Suprapubic skin (tissue), 4 donors: ENCODE results near the gene PCDHGC4. TPM values are rescaled to one million over a fixed set of nuclear protein-coding genes. Genes with fewer than 3 reads are reported as not detected.

ENCODE experiments used
- DNase-seq, 2 donors: peaks; one replicate each; pipeline ENCODE4 v3.0.0-alpha.2; 2019; ENCODE audit warnings: low spot score in 2 of 2
- H3K27ac ChIP-seq: fragments of 200-600 bp; sonication (generic); one replicate; pipeline ENCODE4 v1.5.1; 2019
- H3K27me3 ChIP-seq: fragments of 200-600 bp; sonication (generic); one replicate; pipeline ENCODE4 v1.5.1; 2019
- H3K36me3 ChIP-seq: fragments of 200-600 bp; sonication (generic); one replicate; pipeline ENCODE4 v1.5.1; 2019
- H3K4me1 ChIP-seq: fragments of 200-600 bp; sonication (generic); one replicate; pipeline ENCODE4 v1.5.1; 2019
- H3K4me3 ChIP-seq: fragments of 200-600 bp; sonication (generic); one replicate; pipeline ENCODE4 v1.5.1; 2019; ENCODE audit warnings: mild to moderate bottlenecking
- H3K9me3 ChIP-seq: fragments of 200-600 bp; sonication (generic); one replicate; pipeline ENCODE4 v1.5.1; 2019
- EP300 ChIP-seq: sonication (generic); formaldehyde crosslinking; IDR thresholded peaks from one replicate; pipeline ENCODE4 v1.6.1; 2017; ENCODE audit warnings: antibody characterized with exemption
- POLR2A ChIP-seq, 2 donors: fragments of 450-650 bp; IDR thresholded peaks; one replicate each; pipeline ENCODE4 v1.6.1; 2017; ENCODE audit warnings: antibody characterized with exemption in 2 of 2, mild to moderate bottlenecking in 2 of 2, moderate library complexity in 2 of 2
- POLR2AphosphoS5 ChIP-seq, 3 donors: sonication (generic); formaldehyde crosslinking; IDR thresholded peaks; one replicate each; pipeline ENCODE4 v1.6.1; 2017; ENCODE audit warnings: antibody characterized with exemption in 3 of 3
- WGBS: methylation state at CpG from one replicate; pipeline ENCODE4 v1.1.5; 2018; 5-methylcytosine and 5-hydroxymethylcytosine counted together
- total RNA-seq, 4 donors: library from RNA; depleted of rRNA; stranded (reverse); fragments of >200 nt; gene quantifications; one replicate each; pipeline ENCODE4 v1.1.0, GENCODE V29; 2016
- TF ChIP-seq, protein P1 (sequence below), 2 donors: fragments of 200-600 bp in 1 of 2; fragments of 450-650 bp in 1 of 2; sonication (generic) in 1 of 2; IDR thresholded peaks; one replicate each; pipeline ENCODE4 v1.5.1; 2016 to 2019; ENCODE audit warnings: antibody characterized with exemption in 2 of 2, mild to moderate bottlenecking in 1 of 2, moderate library complexity in 1 of 2

The PCDHGC4 gene
- total RNA-seq, 4 donors from 2014 or later: 2.7 to 30.6 (median 15.0) TPM

DNA sequence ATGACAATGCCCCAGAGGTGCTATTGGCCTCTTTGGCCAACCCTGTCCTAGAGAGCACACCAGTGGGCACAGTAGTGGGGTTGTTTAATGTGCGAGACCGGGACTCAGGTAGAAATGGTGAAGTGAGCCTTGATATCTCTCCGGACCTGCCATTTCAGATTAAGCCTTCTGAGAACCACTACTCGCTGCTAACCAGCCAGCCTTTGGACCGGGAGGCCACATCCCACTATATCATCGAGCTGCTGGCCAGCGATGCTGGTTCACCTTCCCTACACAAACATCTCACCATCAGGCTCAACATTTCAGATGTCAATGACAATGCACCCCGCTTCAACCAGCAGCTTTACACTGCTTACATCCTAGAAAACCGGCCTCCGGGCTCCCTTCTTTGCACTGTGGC lies 5.4 kb downstream of the PCDHGC4 start:
- H3K4me1 ChIP-seq: peaks cover 33% of the 10 kb centered on the region
- no peak for DNase-seq
- H3K27ac ChIP-seq: no peak overlapping the region
- H3K36me3 ChIP-seq: peaks cover 33% of the 10 kb centered on the region
- TF ChIP-seq EP300 (no peak), POLR2AphosphoS5 (IDR thresholded peaks at IDR 0.05) (no peak), POLR2A (IDR thresholded peaks at IDR 0.05) (no peak)
- TF ChIP-seq, protein P1, sequence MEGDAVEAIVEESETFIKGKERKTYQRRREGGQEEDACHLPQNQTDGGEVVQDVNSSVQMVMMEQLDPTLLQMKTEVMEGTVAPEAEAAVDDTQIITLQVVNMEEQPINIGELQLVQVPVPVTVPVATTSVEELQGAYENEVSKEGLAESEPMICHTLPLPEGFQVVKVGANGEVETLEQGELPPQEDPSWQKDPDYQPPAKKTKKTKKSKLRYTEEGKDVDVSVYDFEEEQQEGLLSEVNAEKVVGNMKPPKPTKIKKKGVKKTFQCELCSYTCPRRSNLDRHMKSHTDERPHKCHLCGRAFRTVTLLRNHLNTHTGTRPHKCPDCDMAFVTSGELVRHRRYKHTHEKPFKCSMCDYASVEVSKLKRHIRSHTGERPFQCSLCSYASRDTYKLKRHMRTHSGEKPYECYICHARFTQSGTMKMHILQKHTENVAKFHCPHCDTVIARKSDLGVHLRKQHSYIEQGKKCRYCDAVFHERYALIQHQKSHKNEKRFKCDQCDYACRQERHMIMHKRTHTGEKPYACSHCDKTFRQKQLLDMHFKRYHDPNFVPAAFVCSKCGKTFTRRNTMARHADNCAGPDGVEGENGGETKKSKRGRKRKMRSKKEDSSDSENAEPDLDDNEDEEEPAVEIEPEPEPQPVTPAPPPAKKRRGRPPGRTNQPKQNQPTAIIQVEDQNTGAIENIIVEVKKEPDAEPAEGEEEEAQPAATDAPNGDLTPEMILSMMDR (IDR thresholded peaks at IDR 0.05): no peak
- 97% methylated on average over 10 of the region's 10 CpGs for WGBS
- H3K9me3 ChIP-seq: no peaks in the 10 kb centered on the region
- peaks cover 4% of the 10 kb centered on the region for H3K27me3 ChIP-seq
- H3K4me3 ChIP-seq: no peak overlapping the region

DNA sequence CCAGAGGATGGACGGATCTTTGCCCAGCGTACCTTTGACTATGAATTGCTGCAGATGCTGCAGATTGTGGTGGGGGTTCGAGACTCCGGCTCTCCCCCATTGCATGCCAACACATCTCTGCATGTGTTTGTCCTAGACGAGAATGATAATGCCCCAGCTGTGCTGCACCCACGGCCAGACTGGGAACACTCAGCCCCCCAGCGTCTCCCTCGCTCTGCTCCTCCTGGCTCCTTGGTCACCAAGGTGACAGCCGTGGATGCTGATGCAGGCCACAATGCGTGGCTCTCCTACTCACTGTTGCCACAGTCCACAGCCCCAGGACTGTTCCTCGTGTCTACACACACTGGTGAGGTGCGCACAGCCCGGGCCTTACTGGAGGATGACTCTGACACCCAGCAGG lies 5.9 kb downstream of the PCDHGC4 start:
- H3K9me3 ChIP-seq: no peaks in the 10 kb centered on the region
- WGBS: 95% methylated on average over 7 of the region's 13 CpGs
- peaks cover 30% of the 10 kb centered on the region for H3K4me1 ChIP-seq
- DNase-seq: no peak
- no peak overlapping the region for H3K4me3 ChIP-seq
- H3K27me3 ChIP-seq: peaks cover 4% of the 10 kb centered on the region
- H3K27ac ChIP-seq: no peak overlapping the region
- peaks cover 35% of the 10 kb centered on the region for H3K36me3 ChIP-seq
- TF ChIP-seq EP300: no peak

DNA sequence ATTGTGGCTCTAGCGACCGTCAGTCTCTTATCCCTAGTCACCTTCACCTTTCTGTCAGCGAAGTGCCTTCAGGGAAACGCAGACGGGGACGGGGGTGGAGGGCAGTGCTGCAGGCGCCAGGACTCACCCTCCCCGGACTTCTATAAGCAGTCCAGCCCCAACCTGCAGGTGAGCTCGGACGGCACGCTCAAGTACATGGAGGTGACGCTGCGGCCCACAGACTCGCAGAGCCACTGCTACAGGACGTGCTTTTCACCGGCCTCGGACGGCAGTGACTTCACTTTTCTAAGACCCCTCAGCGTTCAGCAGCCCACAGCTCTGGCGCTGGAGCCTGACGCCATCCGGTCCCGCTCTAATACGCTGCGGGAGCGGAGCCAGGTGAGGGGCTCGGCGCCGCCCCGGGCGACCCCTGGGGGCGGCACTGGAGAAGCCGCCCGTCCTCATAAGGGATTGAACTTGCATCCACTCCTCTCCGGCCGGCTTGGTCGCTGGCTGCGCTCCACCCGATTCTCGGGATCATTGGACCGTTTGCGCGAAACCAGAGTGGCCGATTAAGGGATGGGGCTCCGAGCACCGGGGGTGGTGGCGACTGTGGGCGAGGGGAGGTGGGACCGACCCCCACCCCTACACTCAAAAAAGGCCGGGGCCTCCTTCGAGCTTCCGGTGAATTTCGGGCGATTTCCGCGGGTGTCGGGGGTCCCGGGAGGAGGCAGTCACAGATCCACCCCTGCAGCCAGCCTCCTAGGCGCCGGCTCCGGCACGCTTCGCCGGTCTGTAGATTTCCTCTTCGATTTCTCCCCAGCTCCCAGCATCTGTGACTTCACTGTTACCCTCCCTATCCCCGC lies 6.7 kb downstream of the PCDHGC4 start:
- WGBS: 83% methylated on average over 49 of the region's 66 CpGs
- no peaks in the 10 kb centered on the region for H3K9me3 ChIP-seq
- no peak for DNase-seq
- H3K36me3 ChIP-seq: peaks cover 37% of the 10 kb centered on the region
- no peak for TF ChIP-seq POLR2AphosphoS5 (IDR thresholded peaks at IDR 0.05)
- TF ChIP-seq, protein P1 (IDR thresholded peaks at IDR 0.05): no peak
- no peak for TF ChIP-seq POLR2A (IDR thresholded peaks at IDR 0.05)
- no peak for TF ChIP-seq EP300
- no peak overlapping the region for H3K27ac ChIP-seq
- H3K4me3 ChIP-seq: no peak overlapping the region
- H3K4me1 ChIP-seq: peaks cover 30% of the 10 kb centered on the region
- H3K27me3 ChIP-seq: peaks cover 4% of the 10 kb centered on the region

DNA sequence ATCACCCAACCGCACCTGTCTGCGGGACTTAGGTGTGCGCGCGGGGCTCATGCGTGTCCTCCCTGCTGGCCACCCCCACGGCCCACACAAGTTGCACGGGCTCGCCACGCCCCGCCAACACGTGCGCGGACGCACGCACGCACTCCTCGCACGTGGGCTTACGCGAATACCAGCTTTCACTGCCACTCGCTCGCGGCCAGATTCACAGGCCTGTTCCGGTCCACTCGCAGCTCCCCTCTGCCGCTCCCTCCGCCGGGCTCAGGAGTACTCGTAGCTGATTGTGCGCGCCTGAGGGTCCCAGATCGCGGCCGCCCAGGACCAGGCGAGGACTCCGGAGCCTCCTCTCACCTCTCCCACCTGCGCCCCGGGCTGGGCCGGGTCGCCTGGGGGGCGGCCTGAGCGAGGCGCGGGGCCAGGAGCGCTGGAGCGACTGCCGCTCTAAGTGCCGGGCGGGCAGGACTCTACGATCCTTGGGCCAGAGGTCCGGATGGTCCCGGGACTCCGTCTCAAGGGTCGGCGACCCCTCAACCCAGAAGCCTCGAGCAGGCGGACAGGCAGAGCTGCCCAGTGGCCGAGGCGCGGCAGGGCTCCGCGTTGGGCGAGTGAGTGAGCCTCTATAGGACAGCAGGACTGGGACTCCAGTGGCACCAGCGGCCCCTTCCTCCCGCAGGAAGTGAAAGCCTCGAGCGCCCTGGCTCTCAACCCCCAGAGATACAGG lies 7.5 kb downstream of the PCDHGC4 start:
- TF ChIP-seq POLR2A (IDR thresholded peaks at IDR 0.05): no peak
- TF ChIP-seq, protein P1 (IDR thresholded peaks at IDR 0.05): no peak
- TF ChIP-seq EP300: no peak
- TF ChIP-seq POLR2AphosphoS5 (IDR thresholded peaks at IDR 0.05): no peak
- Histone ChIP-seq H3K27ac (no peak overlapping the region), H3K9me3 (no peaks in the 10 kb centered on the region), H3K27me3 (peaks cover 4% of the 10 kb centered on the region), H3K36me3 (peaks cover 34% of the 10 kb centered on the region), H3K4me3 (peak overlapping the region; percentile 18), H3K4me1 (peaks cover 30% of the 10 kb centered on the region)
- WGBS: 77% methylated on average over 60 of the region's 68 CpGs
- no peak for DNase-seq

DNA sequence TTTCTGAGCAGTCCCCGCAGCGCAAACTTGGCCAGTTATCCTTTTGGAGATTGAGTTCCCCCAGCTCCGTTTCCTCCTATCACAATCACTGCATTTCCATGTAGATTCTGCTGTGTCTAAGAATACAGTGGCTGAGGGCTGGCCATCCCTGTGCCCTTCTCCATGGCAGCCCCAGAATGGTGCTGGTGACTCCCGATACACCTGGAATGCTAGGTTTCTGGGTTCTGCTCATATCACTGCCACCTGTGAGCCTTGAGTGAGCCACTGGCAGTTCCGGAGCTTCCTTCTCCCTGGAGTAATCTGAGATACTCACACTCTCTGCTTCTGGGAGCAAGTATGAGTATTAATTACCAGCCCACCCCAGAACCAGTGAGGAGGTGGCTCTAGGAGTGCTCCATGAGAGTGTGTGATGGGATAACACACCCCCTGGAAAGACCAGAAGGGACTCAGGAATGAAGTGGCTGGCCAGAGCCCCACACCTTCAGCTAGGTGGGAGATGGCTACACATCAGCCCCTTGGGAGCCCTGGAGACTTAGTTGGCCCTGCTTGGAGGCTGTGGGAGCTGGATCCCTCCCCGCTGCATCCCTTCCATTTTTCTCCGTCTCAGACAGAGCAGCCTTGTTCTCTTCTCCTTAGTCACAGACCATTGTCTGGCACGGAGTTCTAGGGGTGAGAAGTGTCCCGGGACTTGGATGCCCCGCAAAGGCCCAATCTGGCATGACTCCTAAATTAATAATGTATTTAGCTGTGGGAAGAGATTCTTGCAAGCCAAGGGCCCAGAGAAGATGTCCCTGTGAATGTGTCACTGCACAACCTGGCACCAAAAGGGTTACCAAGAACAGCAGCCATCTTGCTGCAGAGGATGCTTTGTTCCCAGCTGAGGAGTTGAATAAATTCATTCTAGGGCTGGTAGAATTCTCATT lies 8.9 kb downstream of the PCDHGC4 start:
- peaks cover 30% of the 10 kb centered on the region for H3K4me1 ChIP-seq
- peaks cover 34% of the 10 kb centered on the region for H3K36me3 ChIP-seq
- peaks cover 4% of the 10 kb centered on the region for H3K27me3 ChIP-seq
- 73% methylated on average over 10 of the region's 10 CpGs for WGBS
- no peaks in the 10 kb centered on the region for H3K9me3 ChIP-seq
- peak overlapping the region; percentile 32 for H3K27ac ChIP-seq
- TF ChIP-seq, protein P1 (IDR thresholded peaks at IDR 0.05): no peak
- TF ChIP-seq POLR2AphosphoS5 (IDR thresholded peaks at IDR 0.05): no peak
- TF ChIP-seq POLR2A (IDR thresholded peaks at IDR 0.05): no peak
- TF ChIP-seq EP300: no peak
- no peak overlapping the region for H3K4me3 ChIP-seq
- DNase-seq: no peak
